ENCODE results near the gene SORCS2. TPM values are rescaled to one million over a fixed set of nuclear protein-coding genes. Genes with fewer than 3 reads are reported as not detected.

The SORCS2 gene
- total and polyA plus RNA-seq, 2 of the 8 experiments (the other 6 are each of a cell fraction or from before 2014, with no cell fraction given) = 0.36 to 1.8 TPM

- 83% methylated on average over 8 of the region's 8 CpGs; no CpG with 5 or more reads in 1 of the 2 experiments for WGBS, 2 experiments (ENCODE audit: extremely low coverage in 1 of 2, insufficient coverage in 1 of 2, insufficient read length in 1 of 2, insufficient replicate concordance in 2 of 2, low coverage in 1 of 2, low lambda C conversion rate in 2 of 2, missing lambda C conversion rate in 1 of 2)
- DNase-seq (ENCODE audit: low read depth in 1 of 2, low spot score in 2 of 2) = no peak
- H3K56ac ChIP-seq (replicated peaks; ENCODE audit: insufficient read length, low read depth, low read length) = no peak overlapping the region
- no peak for FAIRE-seq
- H4K20me1 ChIP-seq (replicated peaks in 1 of 2; ENCODE audit: control insufficient read depth in 1 of 2, insufficient read depth in 2 of 2, low read length in 2 of 2) = peaks cover 0 to 1% of the 10 kb centered on the region in 2 experiments
- ChIA-PET POLR2A (ENCODE audit: partially characterized antibody) (no interaction called here), CTCF (ENCODE audit: partially characterized antibody) (interaction anchor here (0.7 to 1.9 kb wide), 4 partner anchors 35 to 973 kb away, joined by 3 to 10 read pairs (median 4); no protein-coding TSS in a partner anchor)
- H4K91ac ChIP-seq (replicated peaks; ENCODE audit: insufficient read length, low read length) = no peak overlapping the region
- no peak for TF ChIP-seq SUZ12 (IDR thresholded peaks at IDR 0.05; ENCODE audit: low read length)
- no peak for TF ChIP-seq CREB1 (IDR thresholded peaks at IDR 0.05)
- TF ChIP-seq MAFK (IDR thresholded peaks at IDR 0.05; ENCODE audit: low read depth, low read length) = no peak
- no peak for TF ChIP-seq TAF1 (IDR thresholded peaks at IDR 0.05; ENCODE audit: low read depth, low read length)
- TF ChIP-seq SP2 (IDR thresholded peaks at IDR 0.05; ENCODE audit: low read length) = no peak
- TF ChIP-seq NRF1 (IDR thresholded peaks at IDR 0.05; ENCODE audit: low read depth, low read length) = no peak
- TF ChIP-seq CBX8 (IDR thresholded peaks at IDR 0.05; ENCODE audit: borderline replicate concordance, low read depth, low read length) = no peak
- TF ChIP-seq TEAD4 (IDR thresholded peaks at IDR 0.05; ENCODE audit: low read depth, low read length) = no peak
- TF ChIP-seq NANOG (IDR thresholded peaks at IDR 0.05; ENCODE audit: insufficient read depth, low read depth, low read length, poor library complexity, severe bottlenecking) = no peak
- no peaks in the 10 kb centered on the region for H3K27me3 ChIP-seq (replicated peaks in 1 of 4; ENCODE audit: control insufficient read depth in 3 of 4, extremely low read depth in 1 of 4, insufficient read depth in 3 of 4, low read length in 3 of 4)
- H3K18ac ChIP-seq (ENCODE audit: extremely low read depth, low read length) = no peak overlapping the region
- peak overlapping the region; percentile 77; the same call in 1 of the 2 replicates for H4K8ac ChIP-seq (ENCODE audit: extremely low read depth, insufficient read depth, low read length)
- no peak overlapping the region for H3K27ac ChIP-seq (ENCODE audit: low read depth, low read length)
- H3K14ac ChIP-seq (ENCODE audit: insufficient read length) = no peak overlapping the region
- no peak overlapping the region for H3K23ac ChIP-seq (ENCODE audit: insufficient read length)
- no peaks in the 10 kb centered on the region for H3K36me3 ChIP-seq (ENCODE audit: control insufficient read depth in 2 of 4, insufficient read depth in 4 of 4, low read length in 3 of 4)
- H2BK120ac ChIP-seq (replicated peaks; ENCODE audit: low read depth, low read length) = no peak overlapping the region
- no peak overlapping the region for H3K4me2 ChIP-seq (ENCODE audit: insufficient read depth in 1 of 2, low read depth in 2 of 2, low read length in 2 of 2)
- H3K23me2 ChIP-seq (ENCODE audit: low read depth, low read length) = no peaks in the 10 kb centered on the region
- H3K9ac ChIP-seq (replicated peaks in 1 of 4; ENCODE audit: extremely low read depth in 1 of 4, low read depth in 3 of 4, low read length in 3 of 4) = no peak overlapping the region
- no peak overlapping the region for H2AK5ac ChIP-seq (ENCODE audit: low read depth, low read length)
- H3K9me3 ChIP-seq (ENCODE audit: insufficient read depth in 2 of 2, low read depth in 1 of 2, low read length in 1 of 2) = no peaks in the 10 kb centered on the region
- H2BK15ac ChIP-seq (ENCODE audit: low read length) = 0 out of 2 replicates have a peak overlapping the region, but pooled peaks have one; percentile 29
- no peak overlapping the region for H3K4ac ChIP-seq (replicated peaks; ENCODE audit: insufficient read length, low read depth, low read length)
- H2BK20ac ChIP-seq (ENCODE audit: low read length) = no peak overlapping the region
- no peak overlapping the region for H4K5ac ChIP-seq (ENCODE audit: insufficient read length, low read depth, low read length)
- H2BK5ac ChIP-seq (ENCODE audit: low read depth, low read length) = no peak overlapping the region
- no peak overlapping the region for H2BK12ac ChIP-seq (ENCODE audit: low read depth, low read length)
- H3K4me1 ChIP-seq (replicated peaks in 1 of 4; ENCODE audit: control insufficient read depth in 3 of 4, insufficient read depth in 4 of 4, low read length in 3 of 4) = peaks cover 0 to 5% (median 0%) of the 10 kb centered on the region in 4 experiments; a peak in 1 of 7 replicates
- H3K4me3 ChIP-seq (ENCODE audit: extremely low read depth in 1 of 4, insufficient read depth in 2 of 4, low read depth in 3 of 4, low read length in 4 of 4) = no peak overlapping the region
- no peak overlapping the region for H2AFZ ChIP-seq (ENCODE audit: low read length)
- no peaks in the 10 kb centered on the region for H3K79me2 ChIP-seq (ENCODE audit: control insufficient read depth in 1 of 2, insufficient read depth in 2 of 2, low read length in 2 of 2)
- no peaks in the 10 kb centered on the region; the same call in 1 of the 2 replicates for H3K79me1 ChIP-seq (ENCODE audit: low read depth, low read length)
These were observed 108.4 kb downstream of the SORCS2 start for GRCh38 chr4:7300711-7301095.
